Femur (tissue), 1 donor: Measurements from ENCODE around the gene SEC11A.
"Not testable (repeated sequence)": the region's sequence is repeated elsewhere in the genome, so short reads cannot be mapped to it uniquely, and the experiment has no call there.

ENCODE experiments used
- DNase-seq: peaks from one replicate; pipeline ENCODE4 v3.0.0-alpha.2; 2017

SEC11A gene

DNA sequence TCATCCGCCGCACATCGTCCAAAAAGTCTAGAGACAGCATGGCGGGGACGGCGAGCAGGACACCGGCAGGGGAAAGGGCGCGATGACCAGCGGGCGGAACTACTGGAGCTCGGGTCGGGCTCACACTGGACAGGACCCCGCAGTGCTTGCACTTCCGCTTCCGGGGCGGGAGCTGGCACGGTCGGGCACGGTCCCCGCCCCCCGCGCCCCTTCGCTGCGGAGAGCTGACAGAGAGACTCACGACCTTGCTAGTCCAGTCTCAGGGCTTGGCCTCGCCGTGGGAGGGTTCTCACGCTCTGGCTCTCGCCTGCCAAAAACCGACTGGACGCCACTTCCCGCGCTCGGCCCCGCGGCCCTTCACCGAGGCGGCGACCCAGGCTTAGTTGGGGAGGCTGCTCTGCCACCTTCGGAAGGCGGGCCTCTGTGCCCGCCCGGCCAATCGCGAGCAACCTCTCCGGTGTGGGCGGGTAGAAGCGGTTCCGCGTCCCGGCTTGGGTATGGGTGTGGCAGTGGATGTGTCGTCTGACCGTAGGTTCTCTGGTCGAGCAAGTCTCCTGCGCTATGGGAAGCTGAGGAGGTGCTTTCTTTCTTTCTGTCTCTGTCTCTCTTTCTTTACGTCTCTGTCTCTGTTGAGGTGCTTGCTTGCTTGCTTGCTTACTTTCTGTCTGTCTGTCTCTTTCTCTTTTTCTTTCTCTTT is at the start of gene SEC11A:
SEC11A (minus strand) TSS at position 104 of the 697 bp plus-strand sequence; CDS start at position 40, 64 bp downstream.
- DNase-seq, result peak; percentile 97

DNA sequence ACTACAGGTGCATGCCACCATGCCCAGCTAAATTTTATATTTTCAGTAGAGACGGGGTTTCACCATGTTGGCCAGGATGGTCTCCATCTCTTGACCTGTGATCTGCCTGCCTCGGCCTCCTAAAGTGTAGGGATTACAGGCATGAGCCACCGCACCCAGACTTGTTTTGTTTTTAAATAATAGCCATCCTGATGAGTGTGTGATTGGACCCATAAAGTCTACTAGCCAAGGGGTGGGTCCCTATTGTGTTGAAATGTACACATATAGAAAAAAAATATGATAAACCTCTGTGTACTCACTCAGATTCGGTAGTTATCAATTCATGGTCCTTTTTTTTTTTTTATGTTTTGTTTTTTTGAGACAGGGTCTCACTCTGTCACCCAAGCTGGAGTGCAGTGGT is 49.7 kb upstream of the SEC11A start:
- no peak for DNase-seq

DNA sequence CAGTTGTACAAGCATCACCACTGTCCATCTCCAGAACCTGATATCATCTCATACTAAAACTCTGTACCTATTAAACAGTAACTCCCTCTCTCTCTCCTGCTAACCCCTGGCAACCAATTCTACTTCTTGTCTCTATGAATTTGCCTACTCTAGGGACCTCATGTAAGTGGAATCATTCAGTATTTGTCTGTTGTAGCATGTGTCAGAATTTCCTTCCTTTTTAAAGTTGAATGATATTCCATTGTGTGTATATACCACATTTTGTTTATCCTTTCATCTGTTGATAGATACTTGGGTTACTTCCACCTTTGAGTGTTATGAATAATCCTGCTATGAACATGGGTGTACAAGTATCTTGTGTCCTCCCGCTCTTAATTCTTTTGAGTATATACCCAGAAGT is 49.0 kb upstream of the SEC11A start:
- no peak for DNase-seq

DNA sequence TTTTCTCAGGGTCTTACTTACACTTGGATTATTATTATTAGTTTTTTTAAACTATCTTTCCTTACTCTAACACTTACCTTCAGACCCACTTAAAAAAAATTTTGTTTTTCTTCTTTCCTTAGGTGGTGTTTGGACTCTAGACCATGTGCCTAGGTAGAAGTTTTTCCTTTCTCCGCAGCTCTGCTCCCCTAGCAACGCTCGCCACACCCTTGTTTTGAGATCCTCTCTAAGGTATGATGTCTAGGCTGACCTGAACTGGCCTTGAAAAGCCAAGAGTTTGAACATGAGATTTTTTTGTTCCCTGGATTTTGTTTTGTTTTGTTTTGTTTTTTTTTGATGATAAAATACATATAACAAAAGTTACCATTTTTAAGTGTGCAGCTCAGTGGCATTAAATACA is 48.6 kb upstream of the SEC11A start:
- no peak for DNase-seq

DNA sequence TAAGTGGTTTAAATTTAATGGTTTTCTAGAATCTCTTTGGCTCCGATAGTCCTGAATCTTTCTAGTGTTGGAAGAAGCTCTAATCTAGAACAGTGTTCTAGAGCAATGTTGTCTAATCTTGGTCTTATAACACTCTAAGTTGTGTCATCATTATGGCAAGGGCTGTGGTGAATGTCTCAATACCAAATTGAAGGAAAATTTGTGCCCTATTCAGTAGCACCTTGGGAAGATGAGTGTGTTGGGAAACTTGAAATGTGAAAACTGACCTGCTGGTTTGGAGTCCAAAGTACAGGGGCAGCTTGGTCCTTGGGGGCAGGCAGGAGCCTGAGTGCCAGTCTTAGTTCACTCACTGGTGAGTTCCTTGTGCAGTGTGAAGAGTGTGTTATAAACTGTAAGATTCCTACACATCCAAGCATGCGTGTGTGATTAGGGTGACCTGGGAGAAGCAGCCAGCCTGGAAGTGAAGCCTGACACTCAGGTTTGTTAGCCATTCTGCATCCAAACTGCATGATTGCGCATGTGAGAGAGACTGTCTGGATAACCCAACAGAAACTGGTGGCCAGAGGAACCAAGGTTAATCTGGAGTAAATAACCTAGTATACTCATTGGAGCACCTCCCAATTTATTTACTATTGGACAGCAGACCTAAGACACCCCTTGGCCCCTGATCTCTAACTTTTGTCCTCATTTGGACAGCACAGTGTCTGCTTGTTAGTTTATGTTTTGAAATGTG is 47.1 kb upstream of the SEC11A start:
- no peak for DNase-seq

DNA sequence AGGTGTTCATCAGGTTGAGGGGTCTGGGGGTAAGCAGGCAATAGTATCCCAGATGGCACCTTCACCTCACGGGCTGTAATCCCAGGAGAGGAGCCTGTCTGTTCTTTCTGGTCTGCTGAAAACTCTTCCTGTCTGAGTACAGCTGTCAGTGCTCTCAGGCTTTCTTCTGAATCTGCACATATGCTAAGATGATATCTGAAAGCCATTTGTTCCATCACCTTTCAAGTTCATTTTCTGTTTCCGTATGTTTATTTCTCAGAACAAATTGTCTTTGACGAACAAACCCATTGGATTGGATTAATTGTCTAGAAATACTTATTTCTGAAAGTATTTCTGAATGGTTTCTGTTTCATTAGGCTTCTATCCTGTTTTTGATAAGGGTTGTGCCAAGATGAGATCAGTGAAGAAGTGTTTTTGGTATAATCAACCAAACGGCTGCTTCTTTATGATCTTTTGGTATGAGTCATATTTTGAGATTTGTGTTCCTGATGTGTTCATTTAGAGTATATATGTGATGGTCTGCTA is 45.7 kb upstream of the SEC11A start:
- DNase-seq, result no peak

DNA sequence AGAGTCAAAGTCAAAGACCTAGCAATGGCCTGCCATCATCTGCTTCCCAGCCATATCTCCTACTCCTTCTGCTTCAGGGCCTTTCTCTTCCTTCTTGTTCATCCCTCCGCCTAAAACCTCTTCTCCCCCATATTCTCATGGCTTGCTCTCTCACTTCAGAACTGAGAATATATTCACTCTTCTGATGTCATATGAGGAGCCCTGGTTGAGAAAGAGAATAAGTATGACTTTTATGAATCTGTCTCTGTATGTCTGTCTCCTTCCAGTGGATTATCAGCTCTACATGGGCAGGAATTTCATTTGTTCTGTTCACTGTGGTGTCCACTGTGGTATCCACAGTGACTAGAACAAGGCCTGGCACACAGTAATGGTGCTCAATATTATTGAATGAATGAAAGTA is 44.3 kb upstream of the SEC11A start:
- DNase-seq, result no peak

DNA sequence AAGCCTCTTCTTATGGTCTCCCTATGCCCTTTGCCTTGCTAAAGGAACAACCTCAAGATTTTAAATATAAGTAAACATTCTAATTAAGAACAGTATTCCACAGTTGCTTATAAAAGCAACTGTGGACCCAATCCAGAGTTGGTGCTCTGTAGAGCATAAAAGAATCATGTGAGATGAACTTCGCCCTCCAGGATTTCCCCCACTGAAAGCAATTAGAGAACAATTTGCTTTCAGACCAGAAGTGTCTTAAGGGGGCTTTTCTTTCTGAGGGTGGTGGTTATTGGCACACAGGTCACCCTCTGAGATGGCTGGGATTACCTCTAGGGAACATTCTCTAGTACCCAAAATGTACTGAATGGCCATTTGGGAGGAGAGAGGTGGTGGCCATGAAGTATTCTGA is 43.1 kb upstream of the SEC11A start:
- no peak for DNase-seq

DNA sequence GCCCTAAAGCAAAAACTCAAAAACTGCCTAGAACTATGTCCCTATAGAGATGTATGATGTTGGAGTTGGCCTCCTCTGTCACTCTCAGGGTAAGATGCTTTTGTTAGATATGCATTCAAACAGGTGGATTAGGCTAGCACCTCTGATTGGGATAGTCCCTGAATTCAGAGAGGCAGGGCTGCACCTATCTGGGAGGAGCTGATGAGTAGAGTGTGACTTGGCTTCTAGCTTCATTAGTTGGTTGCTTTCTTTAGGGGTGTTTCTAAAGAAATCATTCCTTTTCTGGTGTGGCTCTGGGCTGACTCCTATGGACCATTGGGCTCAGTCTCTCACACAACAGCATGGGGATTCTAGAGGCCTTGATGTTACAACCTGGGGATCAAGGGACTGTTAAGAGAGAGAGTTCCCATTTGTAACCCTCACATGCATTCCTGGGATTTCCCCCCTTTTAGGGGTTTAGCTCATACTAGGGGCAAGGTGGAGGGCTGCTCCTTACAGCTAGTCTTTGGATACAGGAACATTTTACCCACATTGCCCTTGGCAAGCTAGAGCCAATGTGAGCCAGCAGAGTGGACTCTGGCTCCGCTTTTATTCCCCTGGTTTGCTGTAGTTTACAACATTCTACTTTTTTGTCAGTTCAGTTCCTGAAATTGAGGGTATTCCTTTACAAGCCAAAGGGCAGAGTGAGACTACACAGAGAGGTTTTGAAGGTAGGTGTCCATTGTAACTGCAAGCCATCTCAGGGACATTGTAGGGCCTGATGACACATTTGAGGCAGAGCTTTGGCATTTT is 40.0 kb upstream of the SEC11A start:
- no peak for DNase-seq

DNA sequence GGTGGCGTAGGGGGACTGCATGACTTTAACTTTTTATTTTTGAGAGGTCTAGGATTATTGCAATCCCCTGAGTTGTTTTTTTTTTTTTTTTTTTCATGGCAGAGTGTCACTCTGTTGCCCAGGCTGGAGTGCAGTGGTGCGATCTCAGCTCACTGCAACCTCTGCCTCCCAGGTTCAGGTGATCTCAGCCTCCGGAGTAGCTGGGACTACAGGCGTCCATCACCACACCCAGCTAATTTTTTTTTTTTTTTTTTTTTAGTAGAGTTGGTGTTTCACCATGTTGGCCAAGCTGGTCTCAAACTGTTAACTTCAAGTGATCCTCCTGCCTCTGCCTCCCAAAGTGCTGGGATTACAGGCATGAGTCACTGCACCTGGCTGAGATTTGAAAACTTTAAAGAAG is 39.0 kb upstream of the SEC11A start:
- DNase-seq, result not testable (repeated sequence)

DNA sequence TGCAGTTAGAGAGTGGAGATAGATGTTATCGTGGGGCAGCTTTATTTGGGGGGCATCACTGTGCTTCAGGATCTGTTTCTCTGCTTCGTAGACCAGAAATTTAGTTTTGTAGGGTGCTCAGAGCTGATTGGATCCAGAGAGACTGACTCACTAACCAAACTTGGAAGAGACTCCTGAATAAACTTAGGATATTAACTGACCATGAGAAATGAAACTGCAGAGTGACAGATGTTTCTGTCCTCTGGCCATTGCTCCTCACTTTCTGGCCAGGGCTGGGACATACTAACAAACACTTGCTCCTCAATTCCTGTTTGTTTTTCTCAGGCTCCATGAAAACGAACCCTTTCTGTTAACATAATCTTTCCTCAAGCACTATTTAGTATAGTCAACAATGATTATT is 36.8 kb upstream of the SEC11A start:
- no peak for DNase-seq

DNA sequence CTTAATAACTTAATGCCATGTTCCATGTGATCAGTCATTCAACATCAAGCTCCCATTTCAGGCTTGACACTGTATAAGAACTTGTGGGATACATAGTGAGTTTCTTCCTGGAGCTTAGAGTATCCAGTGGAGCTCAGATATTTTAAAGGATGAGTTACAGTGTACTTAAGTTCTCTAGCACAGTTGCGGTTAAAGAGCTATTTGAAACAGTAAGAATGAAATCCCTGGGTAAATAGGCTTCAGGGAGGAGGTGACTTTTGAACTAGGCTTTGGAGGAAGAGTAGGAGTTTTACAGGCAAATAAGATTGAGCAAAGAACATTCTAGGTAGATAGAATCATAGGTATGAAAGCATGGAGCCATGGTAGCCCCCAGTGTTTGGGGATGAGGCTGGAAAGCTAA is 36.3 kb upstream of the SEC11A start:
- no peak for DNase-seq

DNA sequence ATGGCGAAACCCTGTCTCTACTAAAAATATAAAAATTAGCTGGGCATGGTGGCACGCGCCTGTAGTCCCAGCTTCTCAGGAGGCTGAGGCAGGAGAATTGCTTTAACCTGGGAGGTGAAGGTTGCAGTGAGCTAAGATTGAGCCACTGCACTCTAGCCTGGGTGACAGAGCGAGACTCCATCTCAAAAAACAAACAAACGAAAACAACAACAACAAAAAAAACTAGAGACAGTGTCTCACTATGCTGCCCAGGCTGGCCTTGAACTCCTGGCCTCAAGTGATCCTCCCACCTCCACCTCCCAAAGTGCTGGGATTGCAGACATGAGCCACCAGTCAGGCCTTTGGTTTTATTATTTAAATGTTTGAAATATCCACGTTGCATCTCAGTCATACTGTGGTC is 35.8 kb upstream of the SEC11A start:
- DNase-seq, result not testable (repeated sequence)

DNA sequence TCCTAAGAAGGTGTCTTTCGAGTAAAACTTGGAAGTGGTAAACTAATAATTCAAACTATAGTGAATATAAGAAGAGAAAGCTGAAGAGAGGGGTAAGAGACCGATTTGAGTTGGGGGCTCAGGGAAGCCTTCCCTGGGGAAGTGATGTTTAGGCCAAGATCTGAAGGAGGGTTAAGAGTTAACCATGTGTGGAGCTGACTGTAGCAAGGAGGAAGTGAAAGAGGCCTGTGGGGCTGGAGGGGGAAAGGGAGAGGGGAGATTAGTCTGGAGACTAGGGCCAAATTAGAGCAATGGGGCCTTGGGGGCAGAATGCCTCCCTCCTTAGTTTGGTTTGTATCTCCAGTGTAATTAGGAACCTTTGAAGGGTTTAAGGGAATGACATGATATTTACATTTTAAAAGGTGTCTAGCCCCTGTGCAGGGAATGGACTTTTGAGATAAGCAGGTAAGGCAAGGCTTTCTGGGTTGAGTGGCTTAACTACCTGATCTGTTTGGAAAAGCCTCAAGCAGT is 34.7 kb upstream of the SEC11A start:
- DNase-seq, result no peak

DNA sequence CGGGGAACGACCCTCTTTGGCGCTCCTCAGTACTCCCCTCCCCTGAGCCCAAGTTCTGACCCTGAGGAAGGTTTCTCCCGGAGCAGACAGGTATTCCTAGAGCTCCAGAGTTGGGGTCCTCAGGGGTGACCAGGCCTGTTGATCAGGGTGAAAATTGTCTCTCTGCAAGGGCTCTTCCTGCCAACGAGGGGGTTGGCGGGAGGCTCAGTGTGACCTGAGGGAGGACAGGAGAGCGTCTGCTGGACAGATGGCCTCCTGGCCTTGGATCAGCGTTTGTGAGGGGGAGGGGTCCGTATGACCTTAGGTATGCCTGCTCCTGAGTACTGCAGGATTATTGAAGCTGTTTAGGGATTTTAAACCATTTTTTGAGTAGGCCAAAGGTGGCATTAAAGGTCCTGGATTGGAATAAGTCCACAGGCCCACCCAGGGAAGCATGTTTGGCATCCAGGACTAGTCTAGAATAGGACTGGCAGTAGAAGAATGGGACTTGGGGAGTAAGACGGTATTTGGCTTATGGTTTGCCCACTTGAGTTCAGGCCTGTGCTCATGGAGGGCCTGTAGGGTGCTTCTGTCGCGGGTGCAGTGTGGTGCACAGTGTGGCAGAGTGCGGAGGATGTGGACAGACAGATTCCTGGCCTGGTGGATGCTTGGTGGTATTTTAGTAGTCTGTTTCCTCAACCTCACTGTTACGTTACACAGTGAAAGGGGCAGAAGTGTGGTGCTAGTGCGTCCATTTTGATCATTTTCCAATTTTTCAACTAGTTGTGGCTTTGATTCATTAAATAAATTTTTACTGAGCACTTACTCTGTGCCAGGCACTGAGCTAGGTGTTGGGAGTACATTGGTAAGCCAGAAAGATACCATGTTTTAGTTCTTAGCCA is 33.4 kb upstream of the SEC11A start:
- DNase-seq, result peak; percentile 50

DNA sequence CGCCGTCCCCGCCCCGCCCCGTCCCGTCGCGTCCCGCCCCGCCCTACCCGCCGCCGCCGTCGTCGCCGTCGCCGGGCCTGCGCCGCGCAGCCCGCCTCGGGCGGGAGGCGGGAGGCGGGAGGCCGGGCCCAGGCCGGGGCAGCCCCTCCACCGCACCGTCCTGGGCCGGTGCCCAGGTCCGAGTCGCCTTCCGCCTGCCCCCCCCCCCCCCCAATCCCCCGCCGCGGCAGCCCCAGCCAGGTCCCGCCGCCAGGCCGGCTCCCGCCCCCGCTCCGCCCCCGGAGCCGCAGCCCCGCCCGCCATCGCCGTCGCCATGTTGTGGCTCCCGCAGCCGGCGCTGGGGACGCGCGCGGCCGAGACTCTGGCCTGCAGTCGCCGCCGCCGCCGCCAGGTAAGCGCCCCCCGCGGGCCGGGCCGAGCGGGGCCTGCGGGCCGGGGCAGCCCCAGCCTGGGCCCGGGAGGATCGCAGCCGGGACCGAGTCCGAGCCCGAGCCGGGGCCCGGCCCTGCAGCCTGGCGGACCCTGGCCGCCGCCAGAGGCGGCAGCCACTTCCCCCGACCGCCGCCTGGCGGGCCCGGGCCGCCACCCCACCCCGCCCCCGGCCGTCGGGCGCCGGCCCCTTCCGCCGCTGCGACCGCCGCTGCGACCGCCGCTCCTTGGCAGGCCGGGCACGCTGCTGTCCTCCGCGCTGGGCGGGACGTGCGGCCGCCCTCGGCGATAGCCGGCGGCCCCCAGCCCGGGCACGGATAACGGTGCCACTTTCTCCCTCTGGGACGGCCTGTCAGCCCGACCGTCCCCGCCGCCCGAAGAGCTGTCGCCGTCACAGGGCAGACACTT is 32.6 kb upstream of the SEC11A start, which contains the start of gene ZNF592:
ZNF592 (plus strand) TSS at position 319 of the 837 bp plus-strand sequence. CDS start 34,084 bp downstream, outside the sequence.
- peak; percentile 92 for DNase-seq

DNA sequence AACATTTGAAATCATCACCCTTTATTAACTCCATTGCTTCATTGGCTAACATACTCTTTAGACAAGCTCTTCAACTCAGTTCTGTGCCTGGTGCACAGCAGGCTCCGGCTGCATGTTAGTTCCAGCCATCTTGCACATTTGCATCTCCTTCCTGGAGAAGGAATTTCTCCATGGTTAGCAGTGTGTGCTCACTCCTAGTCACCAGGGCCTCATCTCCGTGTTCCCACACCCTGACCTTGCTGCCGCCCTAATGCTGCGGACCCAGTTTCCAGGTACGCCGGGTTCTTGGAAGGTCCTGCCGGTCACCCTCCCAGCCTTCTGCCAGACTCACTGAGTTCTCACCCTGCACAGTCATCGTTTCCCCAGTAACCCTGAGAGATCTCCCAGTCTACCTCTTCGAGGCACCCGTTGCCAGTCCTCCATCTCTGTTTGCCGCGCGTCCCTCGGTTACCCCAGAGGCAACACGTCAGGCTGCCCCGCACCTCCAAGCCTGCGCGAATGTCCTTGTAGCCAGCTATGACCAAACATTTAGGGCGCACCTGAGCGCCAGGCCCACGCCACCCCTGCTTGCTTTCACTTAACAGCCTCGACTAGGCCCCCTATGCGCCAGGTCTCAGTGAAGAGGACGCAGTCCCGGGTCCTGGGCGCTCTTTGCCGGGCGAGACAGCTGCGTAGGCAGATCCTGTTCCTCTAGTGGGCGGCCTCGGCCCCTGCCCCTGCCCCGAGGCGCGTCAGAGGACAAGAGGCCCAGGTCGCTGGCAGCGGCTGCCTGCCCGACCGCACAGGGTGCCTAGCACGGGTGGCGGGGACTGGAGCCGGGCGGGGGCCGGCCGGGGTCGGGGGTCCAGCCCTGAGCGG is 31.7 kb upstream of the SEC11A start:
- DNase-seq, result peak; percentile 85

DNA sequence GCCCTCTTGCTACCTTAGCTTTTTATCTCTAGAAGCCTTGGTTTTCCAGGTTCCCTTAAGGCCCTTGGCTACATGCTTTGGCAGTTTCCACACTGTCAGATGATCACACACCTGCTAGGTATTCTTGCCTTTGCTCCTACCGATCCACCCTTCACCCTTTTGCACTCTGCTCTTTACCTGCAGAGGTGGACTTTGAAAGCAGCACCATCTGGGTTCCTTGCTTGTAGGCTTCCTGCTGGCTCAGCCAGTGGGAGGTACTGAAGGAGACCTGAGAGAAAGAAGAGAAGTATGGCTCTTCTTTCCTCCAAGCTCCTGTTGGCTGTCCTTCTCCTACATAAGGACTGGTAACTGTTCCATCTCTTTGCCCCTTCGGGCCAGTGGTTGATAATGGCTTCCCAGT is 25.2 kb upstream of the SEC11A start:
- DNase-seq, result no peak

DNA sequence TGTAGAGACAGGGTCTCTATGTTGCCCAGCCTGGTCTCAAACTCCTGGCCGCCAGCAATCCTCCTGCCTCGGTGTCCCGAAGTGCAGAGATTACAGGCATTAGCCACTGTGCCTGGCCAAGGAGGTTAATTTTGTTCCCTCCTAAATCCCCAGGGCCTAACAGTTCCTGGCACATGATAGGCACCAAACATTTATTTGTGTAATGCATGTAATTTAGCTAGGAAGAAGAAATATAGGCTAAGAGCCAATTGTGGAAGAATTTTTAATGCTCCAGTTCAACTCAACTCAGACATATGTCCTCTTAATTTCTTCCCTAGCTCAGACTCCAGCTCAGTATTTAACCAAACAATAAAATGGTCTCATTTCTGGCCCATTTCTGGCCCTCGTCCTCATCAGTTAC is 24.8 kb upstream of the SEC11A start:
- no peak for DNase-seq

DNA sequence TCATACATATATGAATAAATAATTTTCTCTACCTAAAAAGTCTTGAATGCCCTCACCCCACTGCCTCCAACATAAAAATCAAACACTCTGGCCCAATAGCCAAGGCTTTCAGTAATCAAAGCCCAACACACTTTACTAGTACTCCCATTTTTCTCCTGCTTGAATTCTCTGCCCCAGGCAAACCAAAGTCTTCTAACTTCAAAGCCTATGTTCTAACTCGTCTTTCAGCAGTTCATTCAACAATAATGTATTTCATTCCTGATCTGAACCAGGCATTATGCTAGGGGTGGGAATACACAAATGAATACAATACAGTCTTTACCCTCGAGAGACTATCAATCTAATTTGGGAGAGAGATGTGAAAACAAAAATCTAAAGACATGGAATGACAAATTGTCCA is 21.1 kb upstream of the SEC11A start:
- DNase-seq, result no peak
